Stimulated activated CD8-positive, alpha-beta memory T cell treated with anti-CD3 and anti-CD28 coated beads, Interleukin-15, amount 100 ng/mL, for 24 hours (primary cell): ENCODE results near the gene KRT78.

ENCODE experiments used
- DNase-seq: peaks from one replicate; pipeline ENCODE4 v3.0.0-alpha.2; 2020; ENCODE audit warnings: low read depth

Gene KRT78

GRCh38 chr12:52825961-52826360 is 22.8 kb downstream of the KRT78 start:
- no peak for DNase-seq

GRCh38 chr12:52824741-52825410 is 23.9 kb downstream of the KRT78 start:
- no peak for DNase-seq

- DNase-seq: no peak
Measured at GRCh38 chr12:52823761-52824450, 24.9 kb downstream of the KRT78 start.

DNA sequence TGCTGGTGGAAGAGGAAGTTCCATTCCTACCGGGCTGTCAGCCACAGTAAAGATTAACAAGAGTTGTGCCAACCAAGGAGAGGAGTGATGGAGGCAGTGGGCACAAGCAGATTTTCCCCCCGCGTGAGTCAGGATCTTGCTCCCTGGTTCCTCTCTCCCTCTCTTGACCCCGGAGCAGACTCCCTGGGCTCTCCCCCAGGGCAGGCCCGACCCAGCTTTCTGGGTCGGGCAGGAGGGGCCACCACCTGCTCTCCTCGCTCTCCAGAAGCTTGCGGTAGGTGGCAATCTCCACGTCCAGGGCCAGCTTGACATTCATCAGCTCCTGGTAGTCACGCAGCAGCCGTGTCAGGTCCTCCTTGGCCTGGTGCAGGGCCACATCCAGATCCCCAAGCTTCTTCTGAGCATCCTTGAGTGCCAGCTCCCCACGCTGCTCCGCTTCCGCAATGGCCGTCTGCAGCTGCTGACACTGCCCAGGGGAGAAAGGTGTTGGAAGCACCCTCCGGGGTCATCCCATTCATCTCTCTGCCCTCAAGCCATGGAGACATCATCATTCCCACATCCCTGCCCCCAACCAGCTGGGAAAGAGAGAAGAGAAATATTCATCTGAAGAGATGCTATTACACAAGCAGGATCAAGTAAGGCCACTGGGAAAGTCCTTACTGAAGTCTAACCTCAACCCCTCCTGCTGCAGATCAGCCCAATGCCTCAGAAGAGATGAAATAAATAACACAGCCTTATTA is 25.9 kb downstream of the KRT78 start:
- no peak for DNase-seq

- DNase-seq: no peak
Measured at GRCh38 chr12:52821826-52822660, 26.8 kb downstream of the KRT78 start.

- no peak for DNase-seq
Measured at GRCh38 chr12:52821071-52821730, 27.6 kb downstream of the KRT78 start.

GRCh38 chr12:52820521-52820920 is 28.3 kb downstream of the KRT78 start:
- no peak for DNase-seq

DNA sequence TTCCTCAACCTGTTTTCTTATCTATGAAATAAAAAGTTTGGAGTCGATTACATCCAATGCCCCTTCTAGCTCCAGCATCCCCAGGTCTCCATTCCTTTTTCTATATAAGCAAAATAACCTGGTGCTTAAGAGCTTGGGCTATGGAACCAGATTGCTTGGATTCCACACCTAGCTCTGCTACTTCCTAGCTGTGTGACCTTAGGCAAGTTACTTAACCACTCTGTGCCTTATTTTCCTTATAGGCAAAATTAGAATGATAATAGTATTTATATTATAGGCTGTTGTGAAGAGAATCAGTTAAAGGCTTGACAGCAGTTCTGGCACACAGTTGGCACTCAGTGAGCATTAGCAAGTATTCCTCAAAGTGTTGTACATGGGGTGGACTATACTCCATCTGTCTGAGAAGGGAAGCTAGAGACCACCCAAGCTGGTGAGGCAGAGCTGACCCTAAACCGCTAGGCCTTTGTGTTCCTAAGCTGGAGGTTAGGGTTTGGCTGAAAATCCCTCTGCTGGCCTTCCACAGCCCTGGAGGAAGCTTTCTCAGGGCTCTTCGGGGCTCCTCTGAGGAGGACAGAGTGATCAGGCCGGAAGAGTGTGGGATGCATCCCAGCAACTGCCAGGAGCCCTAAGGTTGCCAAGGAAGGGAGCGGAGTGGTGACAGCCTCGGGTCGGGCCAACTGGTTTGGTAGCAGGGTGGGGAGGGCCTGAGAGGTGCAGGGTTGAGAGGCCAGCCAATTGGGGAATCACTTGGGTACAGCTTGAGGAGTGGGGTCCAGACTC is 28.9 kb downstream of the KRT78 start:
- no peak for DNase-seq

DNA sequence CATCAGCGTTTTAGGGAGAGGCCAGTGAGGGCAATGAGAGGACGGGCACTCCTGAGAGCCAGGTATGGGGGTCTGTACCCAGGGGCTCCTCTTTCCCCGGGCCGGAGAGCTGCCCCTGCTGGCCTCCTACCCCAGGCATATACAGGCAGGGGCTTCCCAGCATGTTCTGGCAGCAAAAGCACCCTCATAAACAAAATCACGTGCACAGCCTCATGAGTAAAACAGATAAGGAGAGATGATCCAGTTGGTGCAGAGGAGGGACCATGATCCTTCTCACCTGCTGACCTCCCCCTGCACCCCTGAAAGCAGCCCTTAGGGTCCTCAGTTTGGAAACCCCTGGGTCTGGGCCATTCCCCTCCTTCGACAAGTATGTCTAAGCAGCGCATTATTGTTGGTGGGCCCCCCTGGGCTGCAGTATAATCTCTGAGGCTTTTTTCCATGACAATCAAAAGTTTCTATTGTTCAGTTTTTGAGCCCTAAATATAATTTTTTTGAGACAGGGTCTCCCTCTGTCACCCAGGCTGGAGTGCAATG is 29.8 kb downstream of the KRT78 start:
- no peak for DNase-seq

DNA sequence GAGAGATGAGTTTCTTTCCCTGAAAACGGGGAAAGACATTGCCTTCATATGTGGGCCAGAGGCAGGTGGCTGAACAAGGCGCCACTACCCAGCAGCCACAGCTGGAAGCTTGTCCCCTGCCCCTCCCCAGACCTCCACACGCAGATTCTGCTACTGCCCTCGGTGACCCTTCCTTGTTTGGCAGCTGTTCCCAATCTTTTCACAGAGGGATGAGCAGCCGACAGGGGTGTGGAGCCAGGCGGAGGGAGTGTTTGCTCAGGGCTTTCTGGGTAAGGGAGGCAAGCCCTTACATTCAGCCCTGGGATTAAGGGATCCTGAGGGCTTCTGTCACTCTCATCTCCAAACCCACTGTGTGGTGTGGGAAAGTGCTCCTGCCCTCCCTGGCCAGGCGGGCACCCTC is 30.4 kb downstream of the KRT78 start:
- no peak for DNase-seq

DNA sequence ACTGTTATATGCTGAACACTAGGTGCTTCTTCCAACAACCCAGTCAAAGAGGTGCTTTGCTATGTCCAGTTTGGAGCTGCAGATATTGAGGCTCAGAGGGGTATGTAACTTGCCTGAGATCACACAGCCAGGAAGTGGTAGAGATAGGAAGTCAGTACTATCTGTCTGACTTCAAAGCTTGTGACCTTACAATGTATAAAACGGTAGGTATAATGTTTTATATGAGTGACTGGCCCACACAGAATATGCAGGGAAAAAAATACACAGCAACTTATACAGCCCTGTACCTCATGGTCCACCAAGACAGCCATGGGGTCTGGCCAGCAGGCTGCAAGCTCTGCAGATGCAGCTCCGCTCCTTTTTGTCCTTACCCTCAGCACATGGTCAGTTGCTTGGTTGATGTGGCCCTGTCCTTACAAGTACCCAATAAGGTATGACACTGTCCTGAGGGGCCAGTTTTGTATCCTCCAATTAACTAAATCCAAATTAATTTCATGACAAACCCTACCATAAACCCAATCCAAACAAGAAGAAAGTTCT is 31.0 kb downstream of the KRT78 start:
- DNase-seq: no peak

GRCh38 chr12:52817003-52817698 is 31.6 kb downstream of the KRT78 start:
- DNase-seq: no peak

- no peak for DNase-seq
Measured at GRCh38 chr12:52815676-52816588, 32.9 kb downstream of the KRT78 start.

GRCh38 chr12:52815161-52815560 is 33.6 kb downstream of the KRT78 start:
- no peak for DNase-seq

DNA sequence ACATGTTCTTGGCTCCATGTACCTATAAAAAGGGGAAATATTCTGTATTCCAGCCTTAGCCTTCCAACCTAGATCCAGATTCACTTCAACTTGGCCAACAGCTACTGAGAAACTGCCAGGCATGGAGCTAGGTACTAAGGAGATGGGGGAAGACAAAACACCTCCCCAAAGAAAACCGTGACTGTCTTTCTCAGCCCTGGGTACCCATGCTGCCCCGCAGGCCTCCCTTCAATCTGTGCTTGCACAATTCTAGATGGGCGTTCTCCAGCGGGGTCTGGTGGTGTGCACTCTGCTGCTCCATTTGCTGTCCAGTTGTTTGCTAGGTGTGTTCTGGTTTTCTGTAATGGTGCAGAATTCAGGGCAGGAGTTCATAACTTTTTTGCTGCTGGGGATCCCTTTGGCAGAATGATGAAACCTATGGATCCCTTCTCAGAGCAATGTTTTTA is 34.1 kb downstream of the KRT78 start:
- DNase-seq: no peak

DNA sequence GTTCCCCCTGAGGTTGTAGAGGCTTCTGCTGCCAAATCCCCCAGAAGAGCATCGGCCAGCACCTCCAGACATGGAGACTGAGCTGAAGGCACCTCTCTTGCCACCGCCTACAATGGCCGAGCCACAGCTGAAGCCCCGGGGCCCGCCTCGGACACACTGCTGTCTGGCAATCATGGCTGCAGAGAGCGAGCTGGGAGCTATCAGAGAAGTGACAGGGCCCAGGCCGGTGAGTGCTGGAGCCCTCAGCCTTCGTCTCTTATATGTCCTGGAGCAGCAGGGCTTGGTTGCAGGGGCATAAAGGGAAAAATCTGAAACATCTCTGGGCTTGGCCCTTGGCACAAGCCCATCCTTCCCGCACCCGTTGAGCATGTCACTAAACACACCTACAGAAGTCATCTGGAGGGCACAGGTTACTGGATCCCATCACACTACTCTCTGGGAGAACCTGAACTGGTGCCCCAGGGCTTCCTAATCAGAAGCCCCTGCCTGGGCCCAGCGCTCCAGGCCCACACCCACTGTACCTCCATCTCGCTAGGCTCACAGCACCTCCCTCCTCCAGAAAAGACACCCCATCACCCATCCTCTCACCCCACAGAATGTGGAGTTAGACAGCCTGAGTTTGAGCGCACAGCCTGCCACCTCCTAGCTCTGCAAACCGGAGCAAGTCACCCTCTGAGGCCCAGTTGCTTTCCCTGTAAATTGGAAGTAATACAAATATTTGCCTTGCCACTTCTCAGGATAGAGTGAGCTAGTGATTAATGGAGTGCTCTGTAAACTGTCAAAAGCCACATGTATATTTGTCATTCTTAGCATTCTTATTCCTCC is 34.7 kb downstream of the KRT78 start, which contains the start of gene KRT4:
Gene KRT4, minus strand, starts transcription at position 232 of the 825 bp plus-strand sequence. Its CDS starts 58 bp downstream, at position 174.
- DNase-seq: no peak

DNA sequence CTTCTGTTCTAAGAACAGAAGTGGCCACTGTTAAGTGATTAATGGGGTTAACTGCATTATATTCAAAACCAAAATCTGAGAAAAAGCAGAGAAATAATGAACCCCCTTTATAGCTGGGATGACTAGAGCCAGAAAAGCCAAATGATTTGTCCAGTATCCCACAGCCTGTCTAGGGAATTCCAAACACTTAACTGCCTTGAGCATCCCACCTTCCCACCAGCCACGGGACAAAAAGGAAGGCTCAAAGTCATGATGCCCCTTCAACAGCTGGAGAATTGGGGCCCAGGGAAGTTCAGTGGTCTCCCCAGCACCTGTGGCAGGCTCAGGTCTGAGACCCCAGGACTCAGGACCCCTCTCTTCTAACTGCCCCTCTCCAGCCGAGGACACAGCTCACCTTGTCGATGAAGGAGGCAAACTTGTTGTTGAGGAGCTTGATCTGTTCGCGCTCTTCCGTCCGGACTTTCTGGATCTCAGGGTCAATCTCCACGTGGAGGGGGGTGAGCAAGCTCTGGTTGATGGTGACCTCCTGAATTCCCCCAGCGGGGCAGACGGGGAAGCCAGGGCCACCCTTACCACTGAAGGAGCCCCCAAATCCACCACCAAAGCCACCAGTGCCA is 35.5 kb downstream of the KRT78 start:
- DNase-seq: no peak
